Stimulated activated CD4-positive, alpha-beta T cell treated with anti-CD3 and anti-CD28 coated beads, Interleukin-15, amount 100 ng/mL, for 1 hour (primary cell): ENCODE results near the gene KIFC3.
"Not testable (repeated sequence)": the region's sequence is repeated elsewhere in the genome, so short reads cannot be mapped to it uniquely, and the experiment has no call there.

ENCODE experiments used
- DNase-seq, 2 donors: peaks; one replicate each; pipeline ENCODE4 v3.0.0-alpha.2; 2020; ENCODE audit warnings: low read depth in 1 of 2, low spot score in 1 of 2

Gene KIFC3

GRCh38 chr16:57787519-57787905 is 14.8 kb downstream of the KIFC3 start:
- DNase-seq = no peak

DNA sequence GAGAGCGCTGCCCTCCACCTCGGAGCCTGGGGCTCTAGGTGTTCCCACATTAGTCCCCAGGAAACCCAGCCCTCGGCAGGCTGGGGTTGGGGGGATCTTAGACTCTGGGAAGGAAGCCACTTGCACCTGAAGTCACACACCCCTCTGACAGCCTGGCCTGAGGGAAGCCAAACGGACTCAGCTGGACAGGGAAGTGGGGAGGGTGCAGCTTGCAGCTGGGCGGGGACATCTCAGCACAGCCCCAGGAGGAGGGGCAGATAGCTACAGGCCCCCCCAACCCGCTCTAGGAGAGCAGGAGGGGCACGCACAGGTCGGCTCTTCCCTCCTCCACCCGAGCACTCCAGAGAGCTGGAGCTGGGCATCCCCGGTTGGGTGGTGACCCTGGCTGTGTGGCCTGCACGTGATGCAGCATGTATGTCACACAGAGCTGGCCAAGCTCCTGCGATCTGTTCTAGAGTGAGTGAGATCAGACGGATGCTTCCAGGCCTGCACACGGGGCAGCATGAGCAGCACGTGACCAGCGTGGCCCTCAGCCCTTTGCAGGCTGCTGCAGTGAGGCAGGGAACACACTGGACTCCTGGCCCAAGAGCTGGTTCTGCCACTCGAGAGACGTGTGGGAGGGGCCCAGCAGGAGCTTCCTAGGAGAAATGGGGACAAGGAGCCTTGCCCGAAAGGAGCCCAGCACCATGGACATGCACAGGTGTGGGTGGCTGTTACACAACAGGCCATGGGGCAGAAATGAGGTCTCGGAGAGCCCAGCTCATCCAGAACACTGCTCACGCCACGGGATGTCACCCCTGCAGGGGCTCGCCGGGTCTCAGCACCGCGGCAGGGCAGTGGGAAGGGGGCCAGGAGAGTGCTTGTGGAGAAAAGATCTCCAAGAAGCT is 15.4 kb downstream of the KIFC3 start:
- DNase-seq = no peak

GRCh38 chr16:57785924-57786323 is 16.4 kb downstream of the KIFC3 start:
- no peak for DNase-seq

GRCh38 chr16:57785385-57785784 is 16.9 kb downstream of the KIFC3 start:
- no peak for DNase-seq

- DNase-seq = no peak
Observed at GRCh38 chr16:57784334-57784733, 18.0 kb downstream of the KIFC3 start.

DNA sequence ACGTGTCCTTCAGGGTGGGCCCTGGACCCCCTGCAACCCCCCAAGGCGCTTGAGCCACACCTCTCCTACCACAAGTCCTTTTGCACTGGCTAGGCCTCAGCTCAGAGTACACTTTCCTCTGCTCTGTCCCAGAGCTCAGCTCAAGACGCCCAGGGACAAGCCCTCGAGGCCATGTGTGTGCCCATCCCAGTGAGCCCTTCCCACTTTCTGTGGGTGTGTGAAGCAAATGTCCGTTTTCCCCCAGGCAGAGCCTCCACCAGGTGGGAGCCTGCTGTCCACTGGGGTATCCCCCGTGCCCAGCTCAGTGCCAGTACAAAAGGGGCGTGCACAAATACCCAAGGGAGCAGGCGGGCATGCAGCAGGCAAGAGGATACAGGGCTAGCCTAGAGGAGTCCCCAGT is 18.4 kb downstream of the KIFC3 start:
- no peak for DNase-seq

GRCh38 chr16:57783116-57783515 is 19.2 kb downstream of the KIFC3 start:
- DNase-seq = no peak

GRCh38 chr16:57782607-57783055 is 19.7 kb downstream of the KIFC3 start:
- not testable (repeated sequence) for DNase-seq

- DNase-seq = no peak
Observed at GRCh38 chr16:57781741-57782606, 20.3 kb downstream of the KIFC3 start.

GRCh38 chr16:57781349-57781740 is 20.9 kb downstream of the KIFC3 start:
- DNase-seq = no peak

DNA sequence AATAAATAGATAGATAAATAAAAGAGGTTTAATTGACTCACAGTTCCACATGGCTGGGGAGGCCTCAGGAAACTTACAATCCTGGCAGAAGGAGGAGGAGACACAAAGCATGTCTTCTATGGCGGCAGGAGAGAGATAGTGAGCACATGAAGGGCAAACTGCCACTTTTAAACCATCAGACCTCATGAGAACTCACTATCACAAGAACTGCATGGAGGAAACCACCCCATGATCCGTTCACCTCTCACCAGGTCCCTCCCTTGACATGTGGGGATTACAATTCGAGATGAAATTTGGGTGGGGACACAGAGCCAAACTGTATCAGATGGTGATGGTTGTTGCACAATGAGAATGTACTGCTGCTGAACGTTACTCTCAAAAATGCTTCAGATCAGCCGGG is 22.5 kb downstream of the KIFC3 start:
- not testable (repeated sequence) for DNase-seq

- no peak for DNase-seq
Observed at GRCh38 chr16:57778658-57779057, 23.6 kb downstream of the KIFC3 start.

GRCh38 chr16:57775661-57776469 is 26.4 kb downstream of the KIFC3 start:
- DNase-seq = no peak

DNA sequence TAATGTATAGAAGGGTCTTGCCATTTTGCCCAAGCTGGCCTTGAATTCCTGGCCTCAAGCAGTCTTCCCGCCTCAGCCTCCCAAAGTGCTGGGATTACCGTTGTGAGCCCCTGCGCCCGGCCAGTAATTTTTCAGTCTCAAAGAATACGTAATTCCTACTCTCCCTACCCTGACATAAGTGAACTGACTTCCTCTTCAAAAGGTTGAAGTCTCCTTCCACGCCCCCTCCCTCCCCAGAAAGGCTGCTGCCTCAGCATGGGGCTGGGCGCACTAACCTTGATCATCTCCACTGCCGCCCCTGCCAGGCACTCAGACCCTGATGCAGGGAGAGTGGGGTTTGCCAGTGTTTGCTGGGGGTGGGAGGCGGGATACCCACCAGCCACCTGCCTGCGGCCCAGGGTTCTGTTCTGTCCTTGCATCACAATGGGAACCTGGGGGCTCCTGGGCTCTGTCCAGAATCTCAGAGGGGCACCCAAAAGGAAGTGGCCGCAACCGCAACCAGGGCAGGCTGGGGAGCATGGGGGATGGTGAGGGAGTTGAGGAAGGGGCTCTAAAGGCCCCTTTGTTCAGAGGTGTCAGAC is 27.5 kb downstream of the KIFC3 start:
- DNase-seq = no peak

- DNase-seq = no peak
Observed at GRCh38 chr16:57773655-57774295, 28.5 kb downstream of the KIFC3 start.

- DNase-seq = no peak
Observed at GRCh38 chr16:57773019-57773418, 29.3 kb downstream of the KIFC3 start.

DNA sequence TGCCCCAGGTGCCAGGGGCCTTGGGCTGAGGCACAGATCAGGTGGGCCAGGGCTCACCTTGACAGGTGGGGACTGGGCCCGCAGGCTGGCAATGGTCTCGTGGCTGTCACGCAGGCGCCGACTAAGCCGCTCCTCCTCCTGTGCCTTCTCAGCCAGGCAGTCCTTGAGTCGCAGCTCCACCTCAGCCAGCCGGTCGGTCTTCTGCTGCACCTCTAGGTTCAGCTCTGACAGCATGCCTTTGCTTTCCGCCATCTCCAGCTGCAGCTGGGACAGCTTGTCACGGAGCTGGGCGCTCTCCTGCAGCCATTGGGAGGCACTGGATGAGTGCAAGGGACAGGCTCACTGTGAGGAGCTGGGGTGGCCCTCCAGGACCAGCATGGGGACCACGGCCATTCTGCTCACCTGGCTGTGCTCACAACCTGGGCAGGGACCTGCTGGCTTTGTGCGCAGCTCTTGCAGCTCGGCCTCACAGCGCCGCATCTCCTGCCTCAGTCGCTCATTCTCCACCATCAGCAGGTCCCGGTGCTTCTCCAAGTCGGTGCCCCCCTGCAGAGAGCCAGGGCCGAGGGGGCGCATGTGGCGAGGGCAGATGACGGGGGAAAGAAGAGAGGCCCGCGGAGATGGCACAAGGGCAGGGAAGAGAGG is 31.0 kb downstream of the KIFC3 start:
- no peak for DNase-seq

GRCh38 chr16:57770361-57770760 is 31.9 kb downstream of the KIFC3 start:
- DNase-seq = no peak

DNA sequence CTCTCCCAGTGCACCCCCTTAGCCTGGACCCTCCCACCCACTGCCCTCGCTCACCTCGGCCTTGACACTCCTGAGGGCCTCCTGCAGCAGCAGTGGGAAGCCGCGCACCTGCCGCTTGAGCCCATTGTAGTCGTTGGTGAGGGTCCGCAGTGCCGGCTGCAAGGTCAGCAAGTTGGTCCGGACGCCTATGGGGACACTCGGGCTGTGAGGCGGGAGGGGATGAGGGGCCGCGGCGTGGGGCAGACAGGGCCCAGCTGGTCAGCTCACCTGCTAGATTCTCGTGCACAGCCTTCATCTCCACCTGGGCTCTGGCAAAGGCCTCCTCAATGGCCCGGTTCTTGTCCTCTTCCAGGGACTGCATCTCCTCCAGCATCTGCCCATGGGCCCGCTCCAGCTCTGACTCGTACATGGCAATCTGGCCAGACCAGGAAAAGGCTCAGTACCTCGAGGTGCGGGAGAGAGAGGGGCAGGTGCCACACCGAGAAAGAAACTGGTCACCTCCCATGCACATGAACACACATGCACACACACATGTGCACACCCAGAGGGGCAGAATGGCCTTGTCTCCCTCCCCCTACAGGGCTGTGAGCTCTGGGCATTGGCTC is 32.6 kb downstream of the KIFC3 start:
- DNase-seq = no peak
